MCF 10A (cell line): ENCODE data around the gene NPY2R. TPM values are rescaled to one million over a fixed set of nuclear protein-coding genes. Genes with fewer than 3 reads are reported as not detected.

Experiments used
- BruUV-seq: library from RNA; stranded (reverse); fragments of 400-500 nt; replicated peaks from 2 replicates; lab custom pipeline; 2021; lab: Mats Ljungman, UMichigan
- CTCF ChIA-PET: fragments of 300-600 bp; sonication (Branson Sonifier 250); formaldehyde crosslinking; extraction: SDS; loops from one replicate; lab custom pipeline; 2021; ENCODE audit warnings: antibody characterized with exemption, inconsistent platforms; lab: Yijun Ruan, JAX
- POLR2A ChIA-PET: fragments of 300-600, 350-650 bp; sonication (Branson Sonifier 250); formaldehyde crosslinking; extraction: SDS; loops from one replicate; lab custom pipeline; 2020; ENCODE audit warnings: antibody characterized with exemption, inconsistent platforms; lab: Yijun Ruan, JAX
- DNase-seq: peaks from one replicate; pipeline ENCODE4 v3.0.0-alpha.2; 2018; ENCODE audit not compliant: unreplicated experiment
- H3K27ac Mint-ChIP-seq: one replicate; pipeline ENCODE4 v1.8.0; 2022; ENCODE audit warnings: mild to moderate bottlenecking, low read depth, mixed read lengths; ENCODE audit not compliant: unreplicated experiment
- H3K27me3 Mint-ChIP-seq: one replicate; pipeline ENCODE4 v1.8.0; 2022; ENCODE audit warnings: mixed read lengths; ENCODE audit not compliant: insufficient read depth, unreplicated experiment
- H3K36me3 Mint-ChIP-seq: one replicate; pipeline ENCODE4 v1.8.0; 2022; ENCODE audit warnings: mild to moderate bottlenecking, moderate library complexity, mixed read lengths; ENCODE audit not compliant: insufficient read depth, unreplicated experiment
- H3K4me1 Mint-ChIP-seq: one replicate; pipeline ENCODE4 v1.8.0; 2022; ENCODE audit warnings: mixed read lengths; ENCODE audit not compliant: insufficient read depth, unreplicated experiment
- H3K4me3 Mint-ChIP-seq: one replicate; pipeline ENCODE4 v1.8.0; 2022; ENCODE audit warnings: mild to moderate bottlenecking, moderate library complexity, mixed read lengths; ENCODE audit not compliant: unreplicated experiment
- H3K9me3 Mint-ChIP-seq: one replicate; pipeline ENCODE4 v1.8.0; 2022; ENCODE audit warnings: mixed read lengths; ENCODE audit not compliant: unreplicated experiment
- intact Hi-C: fragments of 100-400 bp; cut with micrococcal nuclease; formaldehyde crosslinking; loops from 2 replicates; pipeline ENCODE4 v1.14.1; 2022
- total RNA-seq: library from RNA; stranded (reverse); gene quantifications from 2 replicates; pipeline ENCODE4 v1.2.3, GENCODE V29; 2022
- TF ChIP-seq, protein P1 (sequence below): fragments of 200-600 bp; IDR thresholded peaks from one replicate; pipeline ENCODE4 v1.8.0; 2022; ENCODE audit warnings: antibody characterized with exemption, mild to moderate bottlenecking; ENCODE audit not compliant: unreplicated experiment

The NPY2R gene
- total RNA-seq, 1 experiment from 2014 or later: not detected

GRCh38 chr4:155173371-155173770 lies 35.1 kb upstream of the NPY2R start:
- no TSS peak for BruUV-seq
- Mint-ChIP-seq H3K4me1 (peaks cover 8% of the 10 kb centered on the region), H3K27me3 (no peaks in the 10 kb centered on the region), H3K4me3 (no peak overlapping the region), H3K36me3 (no peaks in the 10 kb centered on the region), H3K27ac (no peak overlapping the region), H3K9me3 (no peaks in the 10 kb centered on the region)
- intact Hi-C loops: no loop called here
- ChIA-PET CTCF (interaction anchor here (0.6 kb wide), 1 partner anchor 183 kb away, joined by 3 read pairs; no protein-coding TSS in a partner anchor), POLR2A (no interaction called here)
- TF ChIP-seq, protein P1, sequence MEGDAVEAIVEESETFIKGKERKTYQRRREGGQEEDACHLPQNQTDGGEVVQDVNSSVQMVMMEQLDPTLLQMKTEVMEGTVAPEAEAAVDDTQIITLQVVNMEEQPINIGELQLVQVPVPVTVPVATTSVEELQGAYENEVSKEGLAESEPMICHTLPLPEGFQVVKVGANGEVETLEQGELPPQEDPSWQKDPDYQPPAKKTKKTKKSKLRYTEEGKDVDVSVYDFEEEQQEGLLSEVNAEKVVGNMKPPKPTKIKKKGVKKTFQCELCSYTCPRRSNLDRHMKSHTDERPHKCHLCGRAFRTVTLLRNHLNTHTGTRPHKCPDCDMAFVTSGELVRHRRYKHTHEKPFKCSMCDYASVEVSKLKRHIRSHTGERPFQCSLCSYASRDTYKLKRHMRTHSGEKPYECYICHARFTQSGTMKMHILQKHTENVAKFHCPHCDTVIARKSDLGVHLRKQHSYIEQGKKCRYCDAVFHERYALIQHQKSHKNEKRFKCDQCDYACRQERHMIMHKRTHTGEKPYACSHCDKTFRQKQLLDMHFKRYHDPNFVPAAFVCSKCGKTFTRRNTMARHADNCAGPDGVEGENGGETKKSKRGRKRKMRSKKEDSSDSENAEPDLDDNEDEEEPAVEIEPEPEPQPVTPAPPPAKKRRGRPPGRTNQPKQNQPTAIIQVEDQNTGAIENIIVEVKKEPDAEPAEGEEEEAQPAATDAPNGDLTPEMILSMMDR: no peak
- DNase-seq: peak; percentile 42

- ChIA-PET CTCF (no interaction called here), POLR2A (interaction anchor here (0.6 kb wide), 2 partner anchors 23 to 542 kb away, joined by 3 to 4 read pairs; no protein-coding TSS in a partner anchor)
- no peaks in the 10 kb centered on the region for H3K9me3 Mint-ChIP-seq
- TF ChIP-seq, protein P1: no peak
- H3K36me3 Mint-ChIP-seq: no peaks in the 10 kb centered on the region
- DNase-seq: no peak
- no TSS peak for BruUV-seq
- H3K4me1 Mint-ChIP-seq: peaks cover 19% of the 10 kb centered on the region
- intact Hi-C loops: no loop called here
- no peaks in the 10 kb centered on the region for H3K27me3 Mint-ChIP-seq
- H3K4me3 Mint-ChIP-seq: no peak overlapping the region
- H3K27ac Mint-ChIP-seq: no peak overlapping the region
Observed at GRCh38 chr4:155174668-155175067, 33.8 kb upstream of the NPY2R start.

DNA sequence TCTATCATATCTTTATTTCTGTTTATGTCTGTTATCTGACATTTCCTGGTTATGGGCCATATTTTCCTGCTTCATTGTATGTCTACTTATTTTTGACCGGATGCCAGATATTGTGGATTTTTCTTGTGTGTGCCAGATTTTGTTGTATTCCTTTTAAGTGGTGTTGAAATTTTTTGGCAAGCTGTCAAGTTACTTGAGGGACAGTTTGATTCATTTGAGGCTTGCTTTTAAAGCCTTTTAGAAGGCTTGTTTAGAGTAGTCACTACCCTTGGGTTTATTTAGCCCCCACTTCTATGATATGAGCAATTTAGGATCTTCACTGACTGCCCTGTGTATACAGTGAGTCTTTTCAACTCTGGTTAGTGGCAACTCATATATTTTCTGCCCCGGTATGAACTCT lies 29.2 kb upstream of the NPY2R start:
- no peak overlapping the region for H3K27ac Mint-ChIP-seq
- intact Hi-C loops: no loop called here
- peak; percentile 97 for DNase-seq
- H3K9me3 Mint-ChIP-seq: no peaks in the 10 kb centered on the region
- no peak overlapping the region for H3K4me3 Mint-ChIP-seq
- H3K4me1 Mint-ChIP-seq: peaks cover 14% of the 10 kb centered on the region
- no peaks in the 10 kb centered on the region for H3K27me3 Mint-ChIP-seq
- TF ChIP-seq, protein P1: no peak
- H3K36me3 Mint-ChIP-seq: no peaks in the 10 kb centered on the region
- ChIA-PET POLR2A (no interaction called here), CTCF (interaction anchor here (0.7 kb wide), 1 partner anchor 959 kb away, joined by 3 read pairs; no protein-coding TSS in a partner anchor)
- no TSS peak for BruUV-seq

DNA sequence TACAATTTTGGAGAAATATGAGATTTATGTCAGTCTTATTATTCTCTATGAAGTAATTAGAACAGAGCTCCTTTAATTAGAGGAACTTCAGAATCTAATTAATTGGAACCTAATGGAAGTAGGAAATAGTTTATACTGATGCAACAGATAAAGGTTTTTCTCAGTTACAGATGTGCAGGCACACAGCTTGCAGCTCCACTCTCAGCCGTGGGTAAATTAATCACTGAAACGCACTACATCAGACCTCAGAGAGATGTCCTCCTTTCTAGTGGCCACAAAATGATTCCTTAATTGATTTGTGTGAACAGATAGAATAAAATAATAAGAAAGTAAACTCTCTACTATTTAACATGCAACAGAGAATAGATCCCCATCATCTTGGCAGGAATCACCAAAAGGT lies 21.5 kb upstream of the NPY2R start:
- Mint-ChIP-seq H3K27me3 (no peaks in the 10 kb centered on the region), H3K4me3 (no peak overlapping the region), H3K4me1 (no peaks in the 10 kb centered on the region), H3K36me3 (no peaks in the 10 kb centered on the region), H3K9me3 (no peaks in the 10 kb centered on the region), H3K27ac (no peak overlapping the region)
- TF ChIP-seq, protein P1: no peak
- DNase-seq: no peak
- CTCF ChIA-PET: no interaction called here
- no TSS peak for BruUV-seq
- POLR2A ChIA-PET: no interaction called here
- intact Hi-C loops: no loop called here
